Measurements from ENCODE around the gene SEMA5A.

Gene SEMA5A

GRCh38 chr5:9058666-9059065, 487.2 kb downstream of the SEMA5A start:
- DNase-seq (ENCODE audit: low read depth), result peak; percentile 36

DNA sequence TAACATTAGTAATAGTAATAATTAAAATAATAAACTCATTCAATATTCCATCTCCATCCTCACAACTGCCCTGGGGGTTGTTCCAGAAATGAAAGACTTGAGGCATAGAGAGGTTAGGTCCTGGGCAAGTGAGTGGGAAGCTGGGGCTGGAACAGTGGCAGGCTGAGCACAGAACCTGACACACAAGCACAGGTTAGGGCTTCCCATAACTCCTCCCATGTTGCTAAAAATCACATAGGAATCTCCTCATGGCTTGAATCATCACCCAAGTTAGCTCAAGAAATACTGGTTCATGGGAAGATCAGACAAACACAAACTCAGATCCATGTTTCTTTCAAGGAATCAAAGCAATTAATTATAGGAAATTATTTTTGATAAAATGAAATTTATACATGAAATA, 487.7 kb downstream of the SEMA5A start:
- DNase-seq (ENCODE audit: low read depth), result peak; percentile 53

- DNase-seq (ENCODE audit: low read depth), result no peak
These were observed 488.4 kb downstream of the SEMA5A start for GRCh38 chr5:9057406-9058000.

DNA sequence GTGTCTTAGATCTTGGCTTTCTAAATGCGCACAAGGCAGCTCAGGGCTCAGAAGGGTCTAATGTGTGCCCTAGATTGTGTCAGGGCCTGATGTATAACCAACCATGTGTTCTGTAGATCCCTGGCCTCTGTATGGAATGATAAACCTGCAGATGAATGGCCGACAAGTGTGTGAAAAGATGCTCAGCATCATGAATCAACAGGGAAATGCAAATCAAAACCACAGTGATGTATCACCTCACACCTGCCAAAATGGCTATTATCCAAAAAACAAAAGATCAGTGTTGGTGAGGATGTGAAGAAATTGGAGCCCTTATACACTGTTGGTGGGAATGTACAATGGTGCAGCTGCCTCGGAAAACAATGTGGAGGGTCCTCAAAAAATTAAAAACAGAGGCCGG, 489.8 kb downstream of the SEMA5A start:
- DNase-seq (ENCODE audit: low read depth), result peak; percentile 53

- DNase-seq (ENCODE audit: low read depth), result no peak
These were observed 490.9 kb downstream of the SEMA5A start for GRCh38 chr5:9054821-9055589.

- no peak for DNase-seq (ENCODE audit: low read depth)
These were observed 491.6 kb downstream of the SEMA5A start for GRCh38 chr5:9054322-9054721.

GRCh38 chr5:9052421-9052820, 493.5 kb downstream of the SEMA5A start:
- no peak for DNase-seq (ENCODE audit: low read depth)

DNA sequence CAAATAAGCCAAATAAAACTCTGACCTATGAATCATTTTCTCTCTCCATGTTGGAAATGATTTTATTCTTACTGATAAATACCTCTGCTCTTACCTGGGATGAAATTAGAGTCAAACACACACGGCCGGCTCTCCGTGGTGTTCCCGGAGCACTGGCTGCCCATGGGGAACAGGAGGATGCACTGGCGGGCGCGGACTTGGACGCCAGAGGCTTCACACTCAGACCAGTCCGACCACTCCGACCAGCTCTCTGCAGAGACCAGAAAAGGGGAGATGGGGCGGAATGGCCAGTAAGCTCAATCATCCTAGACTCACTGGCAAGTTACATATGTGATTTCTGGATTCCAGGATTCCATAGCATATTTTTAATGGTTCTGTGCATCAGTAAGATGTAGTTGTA, 494.1 kb downstream of the SEMA5A start:
- no peak for DNase-seq (ENCODE audit: low read depth)

DNA sequence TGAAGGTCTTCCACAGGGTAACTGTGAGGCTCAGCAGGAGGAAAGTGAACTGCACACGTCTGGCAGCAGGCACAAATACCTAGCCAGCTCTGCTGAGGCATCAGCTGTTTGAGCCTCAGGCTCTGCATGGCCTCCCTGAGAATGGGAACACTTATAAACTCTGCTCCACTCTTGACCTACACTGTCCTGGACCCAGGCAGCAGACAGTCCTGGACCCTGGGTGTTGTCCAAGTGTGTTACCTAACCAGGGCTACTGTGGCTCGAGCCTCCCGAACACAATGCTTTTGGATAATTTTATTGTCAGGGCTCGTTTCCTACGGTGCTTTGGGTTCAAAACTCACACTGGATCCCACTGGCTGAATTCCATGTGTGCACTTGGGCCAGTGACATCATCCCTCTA, 497.9 kb downstream of the SEMA5A start:
- no peak for DNase-seq (ENCODE audit: low read depth)

GRCh38 chr5:9046756-9047481, 499.0 kb downstream of the SEMA5A start:
- DNase-seq (ENCODE audit: low read depth), result peak; percentile 96

DNA sequence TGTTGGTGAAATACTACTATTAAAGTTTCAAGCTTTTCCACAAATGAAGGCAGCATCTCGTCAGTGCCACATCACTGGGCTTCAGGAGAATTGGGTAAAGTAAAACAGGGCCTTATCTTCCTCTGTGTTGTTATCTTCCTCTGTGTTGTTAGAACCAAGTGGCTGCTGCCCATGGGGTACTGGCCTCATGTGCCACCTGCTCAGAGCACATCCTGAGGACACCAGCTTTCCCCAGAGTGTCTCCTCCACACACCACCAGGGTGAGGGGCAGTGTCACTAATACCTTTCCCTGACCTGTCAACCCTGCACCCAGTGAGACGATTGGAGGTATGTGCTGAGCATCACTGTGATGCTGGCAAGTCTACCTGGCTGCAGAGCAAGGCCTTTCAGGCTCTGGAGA, 499.9 kb downstream of the SEMA5A start:
- DNase-seq (ENCODE audit: low read depth), result no peak

- DNase-seq (ENCODE audit: low read depth), result no peak
These were observed 503.6 kb downstream of the SEMA5A start for GRCh38 chr5:9042241-9042640.

- no peak for DNase-seq (ENCODE audit: low read depth)
These were observed 505.4 kb downstream of the SEMA5A start for GRCh38 chr5:9040475-9040874.

DNA sequence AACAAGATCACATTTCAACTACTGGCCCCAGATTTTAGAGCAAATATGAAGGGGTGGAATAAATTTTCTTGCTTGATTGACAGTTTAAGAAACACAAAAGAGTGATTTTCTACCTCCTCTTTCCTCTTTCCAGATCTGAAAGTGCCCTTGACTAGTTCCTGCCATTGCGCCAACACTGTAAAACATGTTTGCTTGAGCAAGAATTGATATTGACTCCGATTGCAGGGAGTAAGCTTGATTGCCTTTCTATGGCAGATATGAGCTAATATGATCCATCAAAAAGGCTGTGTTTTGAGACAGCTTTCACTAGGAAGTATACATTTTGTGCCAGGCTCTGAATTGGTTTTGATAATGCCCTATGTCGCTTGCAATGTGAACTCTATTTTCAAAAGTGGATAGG, 508.8 kb downstream of the SEMA5A start:
- no peak for DNase-seq (ENCODE audit: low read depth)

DNA sequence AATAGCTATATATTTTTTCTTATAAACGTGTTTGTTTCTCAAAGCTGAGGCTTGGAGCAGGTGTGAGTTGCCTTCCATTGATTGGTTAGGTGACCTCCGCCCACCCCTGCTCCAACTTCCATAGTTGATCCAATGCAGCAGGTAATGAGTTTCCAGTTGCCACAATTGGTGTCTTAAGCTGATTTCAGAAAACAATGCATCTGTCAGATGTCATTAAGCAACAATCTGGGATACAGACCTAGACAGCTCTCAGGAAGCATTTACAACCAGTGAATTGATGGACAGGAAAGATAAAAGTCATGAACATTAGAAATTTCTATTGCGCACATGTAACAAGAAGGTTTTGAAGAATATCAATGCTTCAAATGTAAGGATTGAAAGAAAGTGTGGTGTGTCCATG, 510.5 kb downstream of the SEMA5A start:
- no peak for DNase-seq (ENCODE audit: low read depth)

DNA sequence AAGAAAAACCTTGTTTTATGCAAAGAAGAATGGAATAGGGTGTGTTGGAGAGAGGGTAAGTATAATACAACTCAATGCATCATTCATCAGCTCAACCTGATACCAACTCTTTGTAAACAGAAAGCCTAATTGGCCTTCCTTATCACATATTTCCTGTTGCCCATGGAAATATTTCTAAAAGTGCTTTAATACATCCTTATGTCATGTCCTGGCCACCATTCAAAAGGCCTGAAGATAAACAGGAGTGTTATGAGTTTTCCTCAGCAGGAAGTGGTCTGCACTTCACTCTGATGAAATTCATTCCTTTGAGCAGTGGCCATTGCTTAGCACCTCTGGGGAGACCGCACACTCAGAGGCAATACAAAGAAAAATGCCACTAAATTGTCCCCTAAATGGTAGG, 511.2 kb downstream of the SEMA5A start:
- peak; percentile 87 for DNase-seq (ENCODE audit: low read depth)

- DNase-seq (ENCODE audit: low read depth), result no peak
These were observed 512.4 kb downstream of the SEMA5A start for GRCh38 chr5:9033524-9033923.

GRCh38 chr5:9025942-9026341, 519.9 kb downstream of the SEMA5A start:
- peak; percentile 58 for DNase-seq (ENCODE audit: low read depth)

- no peak for DNase-seq (ENCODE audit: low read depth)
These were observed 524.9 kb downstream of the SEMA5A start for GRCh38 chr5:9020996-9021395.

DNA sequence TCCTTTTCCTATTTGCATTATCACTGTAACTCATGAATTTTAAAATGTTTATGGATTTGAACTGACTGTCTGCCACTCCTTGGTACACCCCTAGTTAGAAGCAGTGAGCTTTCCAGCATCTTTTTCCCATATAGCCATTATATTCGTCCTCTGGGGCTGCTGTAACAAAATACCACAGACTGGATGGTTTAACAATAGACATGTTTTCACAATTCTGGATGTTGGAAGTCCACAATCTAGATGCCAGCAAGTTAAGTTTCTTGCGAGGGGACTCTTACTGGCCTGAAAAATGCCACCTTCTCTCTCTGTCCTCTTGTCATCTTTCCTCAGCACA, 530.0 kb downstream of the SEMA5A start:
- no peak for DNase-seq (ENCODE audit: low read depth)

GRCh38 chr5:9015260-9015936, 530.5 kb downstream of the SEMA5A start:
- peak; percentile 67 for DNase-seq (ENCODE audit: low read depth)

GRCh38 chr5:9013147-9013546, 532.7 kb downstream of the SEMA5A start:
- no peak for DNase-seq (ENCODE audit: low read depth)

Data from ELR (cell line).